ENCODE data around the gene NRP1.

NRP1 gene

GRCh38 chr10:33256458-33256857 is 78.0 kb downstream of the NRP1 start:
- no peak overlapping the region for H3K4me3 ChIP-seq (ENCODE audit: low read depth, low read length)
- no peak for TF ChIP-seq CTCF (conservative IDR thresholded peaks at IDR 0.05; ENCODE audit: low read depth, low read length)
- DNase-seq (ENCODE audit: low read depth), result no peak

GRCh38 chr10:33254556-33255160 is 79.8 kb downstream of the NRP1 start:
- TF ChIP-seq CTCF (conservative IDR thresholded peaks at IDR 0.05; ENCODE audit: low read depth, low read length), result no peak
- H3K4me3 ChIP-seq (ENCODE audit: low read depth, low read length), result no peak overlapping the region
- DNase-seq (ENCODE audit: low read depth), result no peak

GRCh38 chr10:33253411-33253810 is 81.1 kb downstream of the NRP1 start:
- no peak for TF ChIP-seq CTCF (conservative IDR thresholded peaks at IDR 0.05; ENCODE audit: low read depth, low read length)
- no peak for DNase-seq (ENCODE audit: low read depth)
- H3K4me3 ChIP-seq (ENCODE audit: low read depth, low read length), result no peak overlapping the region

- TF ChIP-seq CTCF (conservative IDR thresholded peaks at IDR 0.05; ENCODE audit: low read depth, low read length), result no peak
- no peak overlapping the region for H3K4me3 ChIP-seq (ENCODE audit: low read depth, low read length)
- peak; percentile 86 for DNase-seq (ENCODE audit: low read depth)
Measured at GRCh38 chr10:33252794-33253203, 81.7 kb downstream of the NRP1 start.

GRCh38 chr10:33252324-33252723 is 82.1 kb downstream of the NRP1 start:
- TF ChIP-seq CTCF (conservative IDR thresholded peaks at IDR 0.05; ENCODE audit: low read depth, low read length), result no peak
- DNase-seq (ENCODE audit: low read depth), result no peak
- H3K4me3 ChIP-seq (ENCODE audit: low read depth, low read length), result no peak overlapping the region

- DNase-seq (ENCODE audit: low read depth), result no peak
- TF ChIP-seq CTCF (conservative IDR thresholded peaks at IDR 0.05; ENCODE audit: low read depth, low read length), result no peak
- H3K4me3 ChIP-seq (ENCODE audit: low read depth, low read length), result no peak overlapping the region
Measured at GRCh38 chr10:33249659-33250345, 84.7 kb downstream of the NRP1 start.

GRCh38 chr10:33249137-33249536 is 85.3 kb downstream of the NRP1 start:
- DNase-seq (ENCODE audit: low read depth), result no peak
- H3K4me3 ChIP-seq (ENCODE audit: low read depth, low read length), result no peak overlapping the region
- no peak for TF ChIP-seq CTCF (conservative IDR thresholded peaks at IDR 0.05; ENCODE audit: low read depth, low read length)
